Measurements from ENCODE around the gene C19orf33.

The C19orf33 gene

DNA sequence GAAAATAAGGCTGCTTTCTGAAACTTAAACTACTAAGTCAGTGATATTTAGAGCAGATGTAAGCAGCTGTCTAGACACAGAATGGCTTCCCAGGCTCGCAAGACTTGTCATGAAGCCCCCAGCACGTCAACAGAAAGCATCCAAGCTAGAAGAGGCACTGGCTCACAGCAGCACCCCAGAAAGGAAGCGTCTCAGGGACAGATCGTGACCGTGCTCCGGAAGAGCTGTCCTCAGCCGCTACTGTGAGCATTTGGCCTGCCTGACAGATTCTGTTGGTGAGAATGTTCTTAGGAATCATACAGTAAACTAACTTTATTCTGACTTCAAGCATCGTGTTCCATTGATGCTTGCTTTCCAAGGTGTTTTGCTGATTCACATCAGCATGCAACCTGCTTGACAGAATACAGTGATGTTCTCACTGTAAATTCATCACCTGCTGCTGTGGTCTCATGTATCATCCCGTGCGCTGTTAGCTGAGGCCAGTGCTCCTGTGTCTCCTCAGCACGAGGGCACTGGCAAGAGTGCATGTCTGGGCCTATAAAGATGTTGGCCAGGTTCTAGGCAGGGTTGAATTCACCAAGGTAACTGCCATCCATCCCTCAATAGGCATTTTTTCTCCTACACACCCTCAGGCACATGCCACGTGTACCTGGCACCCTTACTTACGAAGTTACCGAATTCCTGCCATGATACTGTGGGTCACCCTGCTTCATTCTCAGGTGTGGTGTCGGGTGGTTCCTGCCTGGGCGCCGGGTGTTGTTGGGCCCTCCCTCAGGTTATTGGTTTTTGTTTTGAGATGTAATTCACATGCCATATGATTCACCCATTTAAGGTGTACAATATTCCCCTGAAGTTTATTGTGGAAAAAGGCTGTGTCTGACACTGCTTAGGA lies 23.8 kb upstream of the C19orf33 start:
- no peak for DNase-seq

GRCh38 chr19:38281811-38282566 lies 22.1 kb upstream of the C19orf33 start:
- peak in 1 of 2 donors; percentile 6 for DNase-seq

DNA sequence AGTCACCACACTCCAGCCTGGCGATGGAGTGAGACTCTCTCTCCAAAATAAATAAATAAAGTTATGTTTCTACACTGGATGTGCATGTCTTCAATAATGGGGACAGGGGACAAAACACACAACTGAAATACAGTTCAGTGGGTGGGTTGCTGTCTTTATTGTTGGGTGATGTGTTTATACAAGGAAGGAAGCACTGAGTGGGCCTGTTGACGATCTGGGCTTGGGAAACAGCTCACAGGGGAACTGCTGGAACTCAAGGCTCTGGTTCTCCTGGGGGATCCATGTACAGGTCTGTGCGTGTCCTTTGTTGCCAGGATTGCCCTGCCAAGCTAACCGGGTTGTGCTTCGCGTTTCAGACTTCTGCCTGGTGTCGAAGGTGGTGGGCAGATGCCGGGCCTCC lies 20.8 kb upstream of the C19orf33 start:
- no peak for DNase-seq

GRCh38 chr19:38284422-38284821 lies 19.6 kb upstream of the C19orf33 start:
- peak in 1 of 2 donors; percentile 13 for DNase-seq

GRCh38 chr19:38285567-38285966 lies 18.5 kb upstream of the C19orf33 start:
- DNase-seq = no peak

- peak; percentile 13 to 30 for DNase-seq
These were observed 16.4 kb upstream of the C19orf33 start for GRCh38 chr19:38287604-38288003.

- DNase-seq = no peak
These were observed 15.8 kb upstream of the C19orf33 start for GRCh38 chr19:38288123-38288855.

DNA sequence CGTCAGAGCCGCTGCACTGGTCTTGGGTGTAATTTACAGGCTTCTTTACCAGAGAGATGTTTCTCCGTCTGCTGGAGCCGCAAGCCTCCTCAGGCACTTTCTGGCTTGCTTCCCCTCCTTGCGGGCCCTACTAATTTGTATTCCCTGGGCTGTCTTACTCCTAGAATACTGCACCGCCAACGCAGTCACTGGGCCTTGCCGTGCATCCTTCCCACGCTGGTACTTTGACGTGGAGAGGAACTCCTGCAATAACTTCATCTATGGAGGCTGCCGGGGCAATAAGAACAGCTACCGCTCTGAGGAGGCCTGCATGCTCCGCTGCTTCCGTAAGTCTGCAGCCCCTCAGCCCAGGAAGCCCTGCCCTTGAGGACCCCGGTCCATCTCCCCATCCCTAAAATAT lies 14.1 kb upstream of the C19orf33 start:
- DNase-seq = no peak

DNA sequence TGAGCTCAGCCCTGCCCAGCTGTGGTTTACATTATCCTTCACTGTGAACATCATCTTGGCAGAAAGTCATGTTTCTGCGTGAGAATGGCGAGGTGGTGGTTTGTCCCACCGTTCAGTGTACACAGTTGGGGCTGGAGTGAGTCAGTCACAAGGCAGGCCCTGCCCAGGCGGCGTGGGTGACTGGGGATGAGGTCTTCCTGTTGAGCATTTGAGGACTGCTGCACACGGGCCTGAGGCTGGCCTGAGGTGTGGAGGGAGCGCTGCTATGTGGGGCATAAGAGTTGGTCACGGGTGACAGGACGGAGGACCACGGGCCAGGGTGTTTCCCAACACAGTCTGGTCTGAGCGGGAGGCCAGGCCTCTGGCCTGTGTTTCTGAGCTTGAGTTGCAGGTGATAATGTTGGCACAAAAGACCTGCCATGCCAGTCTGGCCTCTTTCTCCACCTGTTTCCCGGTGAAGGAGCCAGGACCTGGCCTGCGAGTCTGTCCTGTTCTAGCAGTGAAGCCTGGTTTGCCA lies 13.4 kb upstream of the C19orf33 start:
- DNase-seq = no peak

DNA sequence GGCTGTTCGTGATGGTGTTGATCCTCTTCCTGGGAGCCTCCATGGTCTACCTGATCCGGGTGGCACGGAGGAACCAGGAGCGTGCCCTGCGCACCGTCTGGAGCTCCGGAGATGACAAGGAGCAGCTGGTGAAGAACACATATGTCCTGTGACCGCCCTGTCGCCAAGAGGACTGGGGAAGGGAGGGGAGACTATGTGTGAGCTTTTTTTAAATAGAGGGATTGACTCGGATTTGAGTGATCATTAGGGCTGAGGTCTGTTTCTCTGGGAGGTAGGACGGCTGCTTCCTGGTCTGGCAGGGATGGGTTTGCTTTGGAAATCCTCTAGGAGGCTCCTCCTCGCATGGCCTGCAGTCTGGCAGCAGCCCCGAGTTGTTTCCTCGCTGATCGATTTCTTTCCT lies 12.2 kb upstream of the C19orf33 start:
- DNase-seq = no peak

DNA sequence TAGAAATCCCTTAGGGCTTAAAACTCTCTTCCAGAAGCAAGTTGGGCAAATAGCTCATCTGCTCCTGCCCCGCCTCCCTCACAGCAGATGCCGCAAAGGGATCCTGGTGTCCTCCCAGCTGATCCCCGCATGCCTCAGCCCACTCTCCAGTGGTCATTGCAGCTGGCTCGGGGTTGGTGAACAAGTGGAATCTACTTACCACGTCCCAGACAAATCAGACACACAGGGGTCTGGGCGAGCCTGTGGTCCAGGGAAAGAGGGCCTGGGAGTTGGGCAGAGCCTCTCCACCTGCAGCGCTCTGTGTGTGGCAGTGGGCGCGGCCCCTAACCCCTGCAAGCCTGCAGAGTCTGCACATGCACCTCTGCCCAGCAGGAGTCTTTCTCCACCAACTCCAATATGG lies 10.8 kb upstream of the C19orf33 start:
- no peak for DNase-seq

GRCh38 chr19:38294090-38294489 lies 10.0 kb upstream of the C19orf33 start:
- DNase-seq = no peak

GRCh38 chr19:38298821-38299680 lies 5.0 kb upstream of the C19orf33 start:
- DNase-seq = no peak

- no peak for DNase-seq
These were observed 358 bp downstream of the C19orf33 start for GRCh38 chr19:38304352-38304865.

GRCh38 chr19:38304866-38305429 lies 897 bp downstream of the C19orf33 start:
- DNase-seq = no peak

GRCh38 chr19:38306236-38306635 lies 2.2 kb downstream of the C19orf33 start:
- no peak for DNase-seq

DNA sequence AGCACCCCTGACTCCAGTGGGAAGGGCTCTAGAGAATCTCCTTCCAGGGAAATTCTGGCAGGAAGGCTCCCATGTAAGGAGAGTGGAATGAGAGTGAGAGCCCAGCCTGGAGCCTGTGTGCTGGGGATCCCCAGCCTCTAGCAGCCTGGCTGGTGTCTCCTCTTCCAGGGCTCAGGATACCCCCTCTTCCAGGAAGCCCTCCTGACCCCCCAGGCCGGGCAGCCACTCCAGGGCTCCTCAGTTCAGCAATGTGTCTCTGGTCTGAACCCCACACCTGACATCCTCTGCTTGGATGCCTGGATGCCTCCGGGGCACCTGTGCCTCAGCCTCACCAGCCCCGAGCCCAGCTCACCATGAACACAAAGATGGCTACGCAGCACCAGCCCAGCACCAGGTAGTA lies 3.0 kb downstream of the C19orf33 start:
- no peak for DNase-seq

GRCh38 chr19:38307597-38307996 lies 3.5 kb downstream of the C19orf33 start:
- no peak for DNase-seq

DNA sequence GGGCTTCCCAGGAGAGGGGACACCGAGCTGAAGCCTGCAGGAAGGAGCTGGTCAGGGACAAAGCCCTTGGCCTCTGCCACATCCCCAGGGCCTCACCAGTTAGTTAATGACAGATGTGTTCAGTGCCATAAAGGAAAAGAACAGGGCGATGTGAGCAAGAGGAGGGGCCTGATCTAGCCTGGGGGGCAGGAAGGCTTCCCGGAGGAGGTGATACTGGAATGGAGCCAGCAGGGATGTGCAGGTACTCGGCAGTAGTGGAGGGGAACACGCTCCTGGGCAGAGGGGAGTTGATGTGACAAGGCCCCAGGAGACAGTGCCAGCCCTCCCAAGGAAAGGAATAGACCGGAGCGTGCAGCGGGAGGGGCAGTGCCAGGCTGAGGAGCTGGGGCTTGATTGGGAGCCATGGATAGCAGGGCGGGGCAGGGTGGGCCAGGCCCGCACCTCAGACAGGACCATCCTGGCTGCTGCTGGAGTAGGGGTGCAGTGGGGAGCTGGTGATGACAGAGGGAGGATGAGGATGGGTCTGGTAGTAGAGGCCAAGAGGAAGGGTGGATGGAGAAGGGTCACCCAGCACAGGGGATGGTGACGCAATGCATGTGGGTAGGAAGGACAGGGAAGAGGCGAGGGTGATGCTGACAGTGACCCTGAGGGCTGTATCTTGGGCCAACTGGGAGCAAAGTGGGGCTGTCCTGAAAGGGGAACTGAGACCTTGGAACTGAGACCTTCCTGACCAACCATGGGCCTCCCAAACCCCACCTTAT lies 4.1 kb downstream of the C19orf33 start:
- no peak for DNase-seq

- DNase-seq = no peak
These were observed 5.0 kb downstream of the C19orf33 start for GRCh38 chr19:38308926-38309614.

Data from CD4-positive, alpha-beta T cell treated with Interferon alpha-2 for 1 hour (primary cell).